PC-3 (cell line): ENCODE data around the gene RASL10B.

Experiments
- CTCF ChIP-seq: fragments of 300-600 bp; sonication (generic); conservative IDR thresholded peaks from 2 replicates; pipeline ENCODE4 v1.5.1; 2017; ENCODE audit warnings: antibody characterized with exemption, low read depth, mild to moderate bottlenecking, low read length
- EZH2phosphoT487 ChIP-seq: fragments of 300-600 bp; sonication (generic); IDR thresholded peaks from 2 replicates; pipeline ENCODE4 v1.6.1; 2018; ENCODE audit warnings: mild to moderate bottlenecking, antibody characterized with exemption, low read length, borderline replicate concordance

GRCh38 chr17:35761601-35762000 is 30.2 kb downstream of the RASL10B start:
- TF ChIP-seq CTCF (no peak), EZH2phosphoT487 (no peak)
